ENCODE data around the gene BRINP2. TPM values are rescaled to one million over a fixed set of nuclear protein-coding genes. Genes with fewer than 3 reads are reported as not detected.

Gene BRINP2, protein sequence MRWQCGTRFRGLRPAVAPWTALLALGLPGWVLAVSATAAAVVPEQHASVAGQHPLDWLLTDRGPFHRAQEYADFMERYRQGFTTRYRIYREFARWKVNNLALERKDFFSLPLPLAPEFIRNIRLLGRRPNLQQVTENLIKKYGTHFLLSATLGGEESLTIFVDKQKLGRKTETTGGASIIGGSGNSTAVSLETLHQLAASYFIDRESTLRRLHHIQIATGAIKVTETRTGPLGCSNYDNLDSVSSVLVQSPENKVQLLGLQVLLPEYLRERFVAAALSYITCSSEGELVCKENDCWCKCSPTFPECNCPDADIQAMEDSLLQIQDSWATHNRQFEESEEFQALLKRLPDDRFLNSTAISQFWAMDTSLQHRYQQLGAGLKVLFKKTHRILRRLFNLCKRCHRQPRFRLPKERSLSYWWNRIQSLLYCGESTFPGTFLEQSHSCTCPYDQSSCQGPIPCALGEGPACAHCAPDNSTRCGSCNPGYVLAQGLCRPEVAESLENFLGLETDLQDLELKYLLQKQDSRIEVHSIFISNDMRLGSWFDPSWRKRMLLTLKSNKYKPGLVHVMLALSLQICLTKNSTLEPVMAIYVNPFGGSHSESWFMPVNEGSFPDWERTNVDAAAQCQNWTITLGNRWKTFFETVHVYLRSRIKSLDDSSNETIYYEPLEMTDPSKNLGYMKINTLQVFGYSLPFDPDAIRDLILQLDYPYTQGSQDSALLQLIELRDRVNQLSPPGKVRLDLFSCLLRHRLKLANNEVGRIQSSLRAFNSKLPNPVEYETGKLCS
- total RNA-seq (ENCODE audit: low replicate concordance): 0.08 TPM in 1 of 2 replicates, not detected in the other

DNA sequence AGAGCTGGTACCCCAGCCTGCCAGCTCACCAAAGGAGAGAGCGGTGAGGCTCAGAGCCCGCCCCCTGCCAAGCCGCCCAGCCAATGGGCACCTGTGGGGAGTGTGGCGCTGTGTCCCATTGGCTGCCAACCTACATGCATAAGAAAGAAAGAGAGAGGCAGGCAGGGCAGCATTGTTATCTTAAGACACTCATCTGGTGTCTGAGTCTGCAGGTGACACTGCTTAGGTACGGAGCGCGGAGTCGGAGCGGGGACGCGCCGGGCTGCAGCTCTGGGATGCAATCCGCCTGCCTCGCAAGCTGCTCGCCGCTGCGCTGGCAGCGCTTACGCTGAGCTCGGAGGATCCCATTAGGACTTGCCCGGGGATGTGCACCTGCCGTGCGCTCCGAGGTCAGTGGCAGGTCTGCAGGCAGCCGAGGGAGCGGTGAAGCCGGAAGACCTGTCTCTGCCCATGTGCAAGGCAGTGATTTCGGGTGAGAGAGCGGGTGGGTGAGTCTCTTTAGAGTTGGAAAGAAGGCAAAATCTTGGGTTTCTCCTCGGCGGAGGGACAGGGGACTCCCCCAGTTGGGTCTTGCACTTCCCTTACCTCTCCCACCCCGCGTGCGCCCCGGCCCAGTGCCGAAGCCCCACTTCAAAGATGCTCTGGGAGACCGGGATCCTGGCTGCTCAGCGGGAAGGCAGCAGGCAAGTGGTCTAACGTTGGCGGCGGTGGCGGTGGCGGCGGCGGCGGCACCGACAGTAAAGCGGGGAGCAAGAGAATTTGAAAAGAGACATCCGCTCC lies at the start of gene BRINP2:
Gene BRINP2, plus strand, starts transcription at position 203 of the 780 bp plus-strand sequence. CDS start 58,919 bp downstream, outside the sequence.
- peak; percentile 3 for DNase-seq (ENCODE audit: low read depth)

DNA sequence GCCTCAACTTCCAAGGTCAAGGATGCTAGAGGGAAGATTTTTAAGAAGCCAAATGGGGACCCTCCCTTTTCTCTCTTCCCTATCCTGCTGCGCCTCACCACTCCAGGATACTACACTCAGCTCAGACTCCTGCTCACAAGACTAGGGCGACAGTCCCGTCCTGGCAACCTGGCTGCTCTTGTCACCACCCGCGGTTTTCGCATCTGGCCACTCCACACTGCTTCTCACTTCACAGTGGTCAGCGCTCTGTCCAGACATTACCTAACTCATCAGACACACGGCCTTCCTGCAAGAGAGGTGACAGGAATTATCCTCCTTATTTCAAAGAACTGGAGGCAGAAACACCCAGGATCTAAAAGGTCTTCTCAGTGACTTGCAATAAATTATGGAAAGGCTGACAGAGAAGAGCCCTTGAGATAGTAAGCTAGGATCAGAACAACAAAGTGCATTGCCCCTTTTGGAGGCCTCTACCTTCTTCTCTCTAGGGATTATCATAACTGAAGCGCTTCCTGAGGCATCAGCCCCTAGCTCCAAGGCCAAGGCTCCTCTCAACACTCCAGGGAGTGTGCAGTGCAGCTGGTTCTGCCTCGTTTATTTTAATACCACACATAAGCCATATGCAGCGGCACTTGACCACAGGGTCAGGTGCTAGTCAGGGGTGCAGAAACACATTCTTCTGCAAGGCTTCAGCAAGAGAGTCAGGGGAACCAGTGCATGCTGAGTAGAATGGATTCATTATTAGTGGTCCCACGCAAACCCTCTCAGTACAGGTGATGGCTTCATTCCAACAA lies 48.1 kb upstream of the BRINP2 start:
- no peak for TF ChIP-seq CTCF (IDR thresholded peaks at IDR 0.05; ENCODE audit: insufficient read depth, low read length)
- no peak for DNase-seq (ENCODE audit: low read depth)
- no peak overlapping the region for H3K4me3 ChIP-seq (ENCODE audit: low read depth, low read length)

More for the DNA sequence above, at the start of gene BRINP2:
- peak within 1 kb of the TSS; percentile 36 for H3K4me3 ChIP-seq (ENCODE audit: low read depth, low read length)
- TF ChIP-seq CTCF (IDR thresholded peaks at IDR 0.05; ENCODE audit: insufficient read depth, low read length): no peak

DNA sequence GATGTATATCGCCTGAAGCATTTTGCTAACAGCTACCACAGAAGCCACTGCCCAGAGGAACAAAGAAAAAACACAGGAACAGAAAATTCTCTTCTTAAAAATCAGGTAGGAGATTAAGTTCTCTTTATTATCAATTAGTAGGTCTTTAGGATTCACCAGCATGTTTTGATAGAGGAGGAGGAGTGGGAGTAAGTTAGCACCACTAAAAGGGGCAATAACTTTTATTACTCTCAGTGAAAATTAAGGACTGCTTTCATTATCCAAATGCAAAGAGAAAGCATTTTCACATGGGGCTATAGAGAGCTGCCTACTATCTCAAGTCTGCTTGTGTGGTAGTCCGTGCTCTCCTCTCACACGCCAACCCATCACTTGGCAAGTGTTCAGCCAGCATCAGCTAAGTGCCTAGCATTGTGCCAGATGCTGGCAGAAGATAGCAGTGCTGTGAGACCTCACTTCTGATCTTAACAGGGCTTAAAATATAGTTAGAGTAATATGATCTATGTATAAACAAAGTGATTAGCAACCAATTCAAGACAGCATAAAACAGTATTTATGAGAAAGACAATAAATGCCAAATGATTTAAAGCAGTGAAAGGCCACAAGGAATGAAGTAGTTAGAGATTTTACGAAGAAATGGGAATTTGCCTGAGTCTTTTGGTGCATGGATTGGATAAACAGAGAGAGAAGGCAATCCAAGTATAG lies 46.0 kb upstream of the BRINP2 start:
- H3K4me3 ChIP-seq (ENCODE audit: low read depth, low read length): no peak overlapping the region
- no peak for TF ChIP-seq CTCF (IDR thresholded peaks at IDR 0.05; ENCODE audit: insufficient read depth, low read length)
- DNase-seq (ENCODE audit: low read depth): no peak

DNA sequence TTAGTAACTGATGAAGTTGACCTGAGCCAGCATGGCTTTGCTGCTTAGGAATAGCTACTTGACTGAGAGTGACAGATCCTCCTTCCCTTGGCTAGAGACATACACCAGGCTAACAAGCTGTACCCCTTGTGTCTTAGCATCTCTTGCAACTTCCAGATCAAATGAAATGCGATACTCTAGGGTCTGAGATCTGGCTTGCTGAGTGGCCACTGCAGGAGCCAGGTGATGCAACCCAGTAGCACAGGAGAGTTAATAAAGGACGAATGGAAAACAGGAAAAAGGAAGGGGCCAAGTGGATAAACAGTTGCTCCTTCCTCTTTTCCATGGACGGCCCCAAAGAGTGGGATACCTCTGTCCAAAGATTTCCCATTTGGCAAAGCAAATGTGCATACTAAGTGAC lies 44.5 kb upstream of the BRINP2 start:
- TF ChIP-seq CTCF (IDR thresholded peaks at IDR 0.05; ENCODE audit: insufficient read depth, low read length): no peak
- no peak for DNase-seq (ENCODE audit: low read depth)
- no peak overlapping the region for H3K4me3 ChIP-seq (ENCODE audit: low read depth, low read length)

DNA sequence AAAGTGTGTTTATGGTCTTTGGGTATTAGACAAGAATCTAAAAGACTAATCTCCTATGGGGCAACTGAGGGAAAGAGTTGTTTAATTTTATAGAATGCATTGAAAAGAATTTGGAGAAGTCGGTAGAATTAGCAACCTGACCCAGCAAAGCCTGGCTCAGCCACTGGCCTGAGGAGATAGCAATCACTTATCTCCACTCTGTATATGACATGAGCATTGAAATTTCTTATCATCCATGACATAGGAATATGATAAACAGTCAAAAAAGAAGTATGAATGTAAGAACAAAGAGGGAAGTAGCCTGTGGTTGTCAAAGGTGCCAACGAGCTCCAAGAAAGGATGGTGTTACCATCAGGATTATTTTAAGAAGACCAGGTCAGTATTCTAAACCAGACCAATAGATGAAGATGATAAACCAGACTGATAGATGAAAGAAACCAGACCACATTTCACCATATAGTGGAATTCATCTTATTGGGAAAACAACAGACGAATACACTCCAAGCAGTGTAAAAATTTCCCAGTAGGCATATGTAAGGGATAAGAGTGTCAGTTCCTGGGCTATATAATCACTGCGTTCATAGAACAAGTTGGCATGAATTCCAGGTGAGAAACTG lies 42.0 kb upstream of the BRINP2 start:
- no peak for TF ChIP-seq CTCF (IDR thresholded peaks at IDR 0.05; ENCODE audit: insufficient read depth, low read length)
- no peak for DNase-seq (ENCODE audit: low read depth)
- H3K4me3 ChIP-seq (ENCODE audit: low read depth, low read length): no peak overlapping the region
